Omental fat pad (tissue), 4 donors: ENCODE data around the gene SMAD6. TPM values are rescaled to one million over a fixed set of nuclear protein-coding genes. Genes with fewer than 3 reads are reported as not detected.

Source experiments
- ATAC-seq: fragments of 150-250 bp; one replicate; pipeline ENCODE4 v1.9.1; 2016; ENCODE audit warnings: mild to moderate bottlenecking, moderate library complexity; ENCODE audit not compliant: low FRiP score
- DNase-seq: peaks from one replicate; pipeline ENCODE4 v3.0.0-alpha.2; 2019; ENCODE audit warnings: low spot score
- total RNA-seq, 4 donors: library from RNA; depleted of rRNA; stranded (reverse); fragments of >200 nt; gene quantifications; one replicate each; pipeline ENCODE4 v1.1.0, GENCODE V29; 2016
- TF ChIP-seq, protein P1 (sequence below), 3 donors: fragments of 450-650 bp; IDR thresholded peaks; one replicate each; pipeline ENCODE4 v1.5.1; 2016 to 2017; ENCODE audit warnings: antibody characterized with exemption in 3 of 3, mild to moderate bottlenecking in 3 of 3, moderate library complexity in 2 of 3

SMAD6 gene
- total RNA-seq, 4 donors from 2014 or later, result 15.6 to 44.9 (median 23.8) TPM

- no peak for ATAC-seq
- DNase-seq, result no peak
- TF ChIP-seq, protein P1, sequence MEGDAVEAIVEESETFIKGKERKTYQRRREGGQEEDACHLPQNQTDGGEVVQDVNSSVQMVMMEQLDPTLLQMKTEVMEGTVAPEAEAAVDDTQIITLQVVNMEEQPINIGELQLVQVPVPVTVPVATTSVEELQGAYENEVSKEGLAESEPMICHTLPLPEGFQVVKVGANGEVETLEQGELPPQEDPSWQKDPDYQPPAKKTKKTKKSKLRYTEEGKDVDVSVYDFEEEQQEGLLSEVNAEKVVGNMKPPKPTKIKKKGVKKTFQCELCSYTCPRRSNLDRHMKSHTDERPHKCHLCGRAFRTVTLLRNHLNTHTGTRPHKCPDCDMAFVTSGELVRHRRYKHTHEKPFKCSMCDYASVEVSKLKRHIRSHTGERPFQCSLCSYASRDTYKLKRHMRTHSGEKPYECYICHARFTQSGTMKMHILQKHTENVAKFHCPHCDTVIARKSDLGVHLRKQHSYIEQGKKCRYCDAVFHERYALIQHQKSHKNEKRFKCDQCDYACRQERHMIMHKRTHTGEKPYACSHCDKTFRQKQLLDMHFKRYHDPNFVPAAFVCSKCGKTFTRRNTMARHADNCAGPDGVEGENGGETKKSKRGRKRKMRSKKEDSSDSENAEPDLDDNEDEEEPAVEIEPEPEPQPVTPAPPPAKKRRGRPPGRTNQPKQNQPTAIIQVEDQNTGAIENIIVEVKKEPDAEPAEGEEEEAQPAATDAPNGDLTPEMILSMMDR (IDR thresholded peaks at IDR 0.05), result no peak
Measured at GRCh38 chr15:66674756-66675155, 27.3 kb upstream of the SMAD6 start.

DNA sequence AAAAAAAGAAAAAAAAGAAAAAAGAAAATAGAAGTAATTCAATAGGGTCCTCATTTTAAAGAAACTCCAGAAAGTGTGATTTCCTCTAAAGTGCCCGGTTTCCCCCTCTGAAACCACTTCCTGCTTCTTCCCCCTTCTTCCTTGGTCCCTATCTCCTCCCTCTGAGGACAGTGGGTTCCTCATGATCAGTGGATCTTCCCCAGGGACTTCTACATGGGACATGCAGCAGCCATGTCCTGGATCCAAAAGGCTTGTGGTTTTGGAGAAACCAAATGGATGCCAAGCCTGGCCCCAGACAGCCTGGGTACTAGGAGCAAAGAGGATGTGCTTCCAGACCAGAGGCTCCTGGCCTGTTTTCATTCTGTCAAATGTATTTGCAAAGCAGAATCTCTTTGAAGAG, 26.6 kb upstream of the SMAD6 start:
- TF ChIP-seq, protein P1 (IDR thresholded peaks at IDR 0.05), result no peak
- DNase-seq, result no peak
- no peak for ATAC-seq

GRCh38 chr15:66677336-66677735, 24.7 kb upstream of the SMAD6 start:
- TF ChIP-seq, protein P1 (IDR thresholded peaks at IDR 0.05), result no peak
- ATAC-seq, result no peak
- no peak for DNase-seq

DNA sequence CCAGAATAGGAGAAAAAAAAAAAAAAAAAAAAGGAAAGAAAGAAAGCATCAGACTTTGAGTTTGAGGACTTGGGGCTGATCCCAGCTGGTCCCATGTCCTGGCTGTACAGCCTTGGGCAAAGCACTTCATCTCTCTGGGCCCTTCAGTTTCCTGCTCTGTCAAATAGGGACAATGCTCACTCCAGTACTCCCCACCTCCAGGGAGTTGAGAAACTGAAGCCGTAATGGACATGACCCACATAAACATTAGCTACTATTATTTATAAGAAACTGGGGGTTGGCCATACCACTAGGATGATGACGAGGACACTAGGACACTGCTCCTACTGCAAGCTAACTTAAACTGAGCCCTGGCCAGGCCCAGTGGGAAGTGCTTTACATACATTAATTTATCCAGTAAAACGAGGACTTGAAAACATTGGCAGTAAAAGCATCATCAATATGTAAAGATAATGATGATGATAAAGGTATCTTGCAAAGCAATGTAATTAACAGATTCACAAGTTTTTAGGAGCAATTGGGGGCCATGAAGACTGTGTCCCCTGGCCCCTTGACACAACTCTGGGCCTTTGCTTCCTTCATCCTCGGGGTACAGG, 22.9 kb upstream of the SMAD6 start:
- TF ChIP-seq, protein P1 (IDR thresholded peaks at IDR 0.05), result no peak
- no peak for ATAC-seq

DNA sequence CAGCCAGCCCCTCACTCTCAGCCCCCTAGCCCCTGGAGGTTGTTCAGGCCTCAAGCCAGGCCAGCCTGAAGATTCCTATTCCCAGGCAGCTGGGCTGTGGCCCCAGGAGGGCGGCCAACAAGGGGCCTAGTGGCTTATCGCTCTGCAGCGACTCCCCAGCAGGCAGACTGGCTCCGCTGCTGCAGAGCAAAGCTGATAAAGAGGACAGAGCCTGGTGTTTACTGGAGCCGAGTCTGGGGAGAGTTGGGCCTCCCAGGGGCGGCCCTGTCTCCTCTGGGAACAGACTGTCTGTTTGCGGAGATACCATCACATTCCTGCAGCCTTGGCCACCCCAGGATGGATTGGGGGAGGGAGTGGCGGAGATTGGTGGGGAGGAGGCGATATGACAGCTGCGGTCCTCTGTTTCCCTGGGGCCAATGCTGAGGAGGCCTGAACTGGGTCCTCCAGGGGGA, 22.4 kb upstream of the SMAD6 start:
- TF ChIP-seq, protein P1 (IDR thresholded peaks at IDR 0.05), result no peak
- DNase-seq, result no peak
- ATAC-seq, result no peak

More for the DNA sequence above, 22.9 kb upstream of the SMAD6 start:
- no peak for DNase-seq

DNA sequence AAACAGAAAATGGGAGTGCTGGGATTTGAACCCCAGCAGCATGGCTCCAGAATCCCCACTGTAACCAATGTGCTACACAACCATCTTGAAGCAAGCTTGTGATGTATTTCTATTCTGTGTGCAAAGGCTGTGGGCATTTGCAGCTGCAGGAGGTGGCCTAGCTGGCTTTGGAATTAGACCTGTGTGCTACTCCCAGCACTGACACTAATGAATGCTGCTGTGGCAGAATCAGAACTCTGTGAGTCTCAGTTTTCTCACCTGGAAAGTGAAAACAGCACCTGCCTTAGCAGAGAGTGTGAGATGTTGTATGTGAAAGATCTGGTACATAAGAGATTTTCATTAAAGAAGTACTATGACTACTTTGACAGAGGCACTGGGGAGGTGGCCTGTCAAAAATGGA, 21.5 kb upstream of the SMAD6 start:
- DNase-seq, result no peak
- TF ChIP-seq, protein P1 (IDR thresholded peaks at IDR 0.05), result no peak
- no peak for ATAC-seq

DNA sequence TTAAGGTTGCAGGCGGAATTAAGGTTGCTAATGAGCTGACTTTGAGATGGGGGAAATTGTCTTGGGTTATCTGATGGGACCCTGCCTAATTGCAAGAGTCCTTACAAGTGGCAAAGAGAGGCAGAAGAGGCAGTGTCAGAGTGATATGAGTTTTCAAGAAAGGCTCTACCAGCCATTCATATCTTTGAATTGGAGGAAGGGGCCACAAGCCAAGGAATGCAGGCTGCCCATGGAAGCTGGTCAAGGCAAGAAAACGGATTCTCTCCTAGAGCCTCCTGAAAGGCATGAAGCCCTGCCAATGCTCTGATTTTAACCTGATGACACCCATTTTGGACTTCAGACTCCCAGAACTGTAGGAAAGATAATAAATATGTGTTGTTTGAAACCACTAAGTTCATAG, 20.6 kb upstream of the SMAD6 start:
- DNase-seq (no peak), ATAC-seq (no peak)
- TF ChIP-seq, protein P1 (IDR thresholded peaks at IDR 0.05), result no peak
